Measurements from ENCODE around the gene SPOCK1.

- TF ChIP-seq CTCF (conservative IDR thresholded peaks at IDR 0.05; ENCODE audit: low read depth, low read length) (no peak), EZH2 (IDR thresholded peaks at IDR 0.05; ENCODE audit: low read length, unreplicated experiment) (no peak), EZH2phosphoT487 (IDR thresholded peaks at IDR 0.05; ENCODE audit: borderline replicate concordance, low read length) (no peak)
These were observed 248.7 kb downstream of the SPOCK1 start for GRCh38 chr5:137250421-137250820.
